Neutrophil (primary cell): ENCODE data around the gene RSF1.

Source experiments
- H3K27ac ChIP-seq: fragments of 200-600 bp; sonication (generic); 2 replicates; pipeline ENCODE4 v1.5.1; 2016; ENCODE audit warnings: mild to moderate bottlenecking, moderate library complexity
- H3K27me3 ChIP-seq: fragments of 200-600 bp; sonication (generic); 2 replicates; pipeline ENCODE4 v1.6.0; 2016; ENCODE audit warnings: mild to moderate bottlenecking
- H3K36me3 ChIP-seq: fragments of 200-600 bp; sonication (generic); 2 replicates; pipeline ENCODE4 v1.5.1; 2017
- H3K4me1 ChIP-seq, 2 experiments: fragments of 200-600 bp in 1 of 2; sonication (generic) in 1 of 2; 1 replicate in 1 of 2; 2 replicates in 1 of 2; pipeline versions ENCODE4 v1.5.1 to v1.6.1; 2013 to 2016; ENCODE audit warnings: low read depth in 1 of 2, low read length in 1 of 2, mild to moderate bottlenecking in 1 of 2, moderate library complexity in 1 of 2; ENCODE audit not compliant: control insufficient read depth in 1 of 2, insufficient read depth in 1 of 2
- H3K4me3 ChIP-seq, 2 experiments: fragments of 200-600 bp in 1 of 2; sonication (generic) in 1 of 2; 1 replicate in 1 of 2; 2 replicates in 1 of 2; pipeline ENCODE4 v1.5.1; 2013 to 2016; ENCODE audit warnings: low read depth in 1 of 2, low read length in 1 of 2, mild to moderate bottlenecking in 1 of 2, moderate library complexity in 1 of 2
- H3K9me3 ChIP-seq: fragments of 200-600 bp; sonication (generic); 2 replicates; pipeline ENCODE4 v1.5.1; 2016
- CTCF ChIP-seq: fragments of 200-600 bp; sonication (generic); IDR thresholded peaks from 2 replicates; pipeline ENCODE4 v1.5.1; 2016; ENCODE audit warnings: antibody characterized with exemption

The RSF1 gene

GRCh38 chr11:77728203-77728786 is 92.2 kb downstream of the RSF1 start:
- no peak overlapping the region for H3K27ac ChIP-seq
- no peak overlapping the region for H3K4me3 ChIP-seq
- no peaks in the 10 kb centered on the region for H3K9me3 ChIP-seq
- no peak for TF ChIP-seq CTCF
- H3K36me3 ChIP-seq, result peaks cover 18% of the 10 kb centered on the region
- no peaks in the 10 kb centered on the region for H3K27me3 ChIP-seq
- no peaks in the 10 kb centered on the region for H3K4me1 ChIP-seq

GRCh38 chr11:77726524-77726923 is 94.0 kb downstream of the RSF1 start:
- Histone ChIP-seq H3K4me3 (no peak overlapping the region), H3K36me3 (peaks cover 18% of the 10 kb centered on the region), H3K27me3 (no peaks in the 10 kb centered on the region), H3K9me3 (no peaks in the 10 kb centered on the region), H3K4me1 (no peaks in the 10 kb centered on the region), H3K27ac (no peak overlapping the region)
- TF ChIP-seq CTCF, result no peak

- no peaks in the 10 kb centered on the region for H3K27me3 ChIP-seq
- no peaks in the 10 kb centered on the region for H3K4me1 ChIP-seq
- peaks cover 18% of the 10 kb centered on the region for H3K36me3 ChIP-seq
- no peak overlapping the region for H3K4me3 ChIP-seq
- H3K27ac ChIP-seq, result no peak overlapping the region
- no peaks in the 10 kb centered on the region for H3K9me3 ChIP-seq
- no peak for TF ChIP-seq CTCF
Observed at GRCh38 chr11:77725433-77725832, 95.1 kb downstream of the RSF1 start.

GRCh38 chr11:77724636-77725035 is 95.9 kb downstream of the RSF1 start:
- peaks cover 18% of the 10 kb centered on the region for H3K36me3 ChIP-seq
- no peak overlapping the region for H3K27ac ChIP-seq
- no peaks in the 10 kb centered on the region for H3K4me1 ChIP-seq
- no peaks in the 10 kb centered on the region for H3K27me3 ChIP-seq
- TF ChIP-seq CTCF, result no peak
- no peaks in the 10 kb centered on the region for H3K9me3 ChIP-seq
- no peak overlapping the region for H3K4me3 ChIP-seq

- Histone ChIP-seq H3K9me3 (no peaks in the 10 kb centered on the region), H3K36me3 (peaks cover 18% of the 10 kb centered on the region), H3K4me3 (no peak overlapping the region), H3K4me1 (no peaks in the 10 kb centered on the region), H3K27ac (no peak overlapping the region), H3K27me3 (no peaks in the 10 kb centered on the region)
- no peak for TF ChIP-seq CTCF
Observed at GRCh38 chr11:77723024-77723423, 97.5 kb downstream of the RSF1 start.

- H3K4me1 ChIP-seq, result no peaks in the 10 kb centered on the region
- no peaks in the 10 kb centered on the region for H3K36me3 ChIP-seq
- no peak overlapping the region for H3K4me3 ChIP-seq
- H3K27ac ChIP-seq, result no peak overlapping the region
- no peak for TF ChIP-seq CTCF
- no peaks in the 10 kb centered on the region for H3K27me3 ChIP-seq
- H3K9me3 ChIP-seq, result no peaks in the 10 kb centered on the region
Observed at GRCh38 chr11:77710358-77710757, 110.2 kb downstream of the RSF1 start.
